Bronchus fibroblast of lung (primary cell): ENCODE measurements around the gene COX6B2. TPM values are rescaled to one million over a fixed set of nuclear protein-coding genes. Genes with fewer than 3 reads are reported as not detected.

Experiments used
- total RNA-seq: library from RNA; depleted of rRNA; stranded (reverse); fragments of >200 nt; gene quantifications from 2 replicates; pipeline ENCODE4 v1.2.3, GENCODE V29; 2015

The COX6B2 gene
- 0.30 TPM in 1 of 2 replicates, not detected in the other for total RNA-seq

GRCh38 chr19:55354698-55355212 is at the start of gene COX6B2:
TSS of gene COX6B2 (minus strand) at chr19:55354719. CDS start at chr19:55354521, 198 bp downstream.

GRCh38 chr19:55385724-55386492 is 31.4 kb upstream of the COX6B2 start, which contains the start of gene RPL28:
TSS of gene RPL28 (plus strand) at chr19:55385932. CDS start at chr19:55386358, 426 bp downstream.

DNA sequence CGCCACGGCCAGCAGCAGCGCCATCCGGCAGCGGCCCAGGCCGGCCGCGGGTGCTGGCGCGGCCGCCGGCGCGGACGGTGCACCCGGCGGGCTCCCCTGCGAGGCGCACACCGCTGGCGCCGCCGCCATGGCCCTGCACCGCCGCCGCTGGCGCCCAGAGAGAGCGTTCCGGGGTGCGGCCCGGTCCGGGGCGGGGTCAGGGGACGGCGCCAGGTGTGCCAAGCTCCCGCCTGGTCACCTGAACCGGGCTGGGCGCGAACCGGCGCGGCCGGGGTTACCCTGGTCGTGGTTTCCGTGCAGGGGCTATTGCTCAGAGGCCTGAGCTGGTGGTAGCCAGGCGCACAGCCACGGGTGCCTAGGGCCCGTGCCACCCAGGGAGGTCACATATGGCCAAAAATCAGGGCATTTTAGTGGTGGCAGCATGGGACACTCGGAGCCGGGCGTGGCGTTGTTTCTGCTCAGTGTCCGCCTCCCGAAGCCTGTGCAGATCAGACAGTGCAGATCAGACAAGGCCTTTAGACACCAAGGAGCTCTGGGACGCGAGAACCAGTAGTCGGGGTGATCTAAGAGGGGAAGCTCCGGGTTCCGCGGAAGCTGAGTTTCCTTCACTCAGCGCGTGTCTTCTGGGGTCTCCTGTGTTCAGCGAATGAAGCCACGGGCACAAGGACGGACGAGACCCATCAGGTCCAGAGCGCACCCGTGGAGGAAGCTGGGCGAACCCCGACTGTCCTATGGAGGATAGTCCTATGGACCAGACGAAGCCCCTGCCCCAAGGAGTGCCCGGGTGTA is 29.8 kb upstream of the COX6B2 start, which contains the start of gene TMEM238:
TMEM238 (minus strand) TSS at position 162 of the 789 bp plus-strand sequence; CDS start at position 129, 33 bp downstream.

GRCh38 chr19:55376241-55376933 is 21.9 kb upstream of the COX6B2 start, which contains the start of gene TMEM190:
TSS of gene TMEM190 (plus strand) at chr19:55376826. CDS start at chr19:55376854, 28 bp downstream.

GRCh38 chr19:55370305-55370988 is 15.9 kb upstream of the COX6B2 start, which contains the start of gene IL11:
TSS of gene IL11 (minus strand) at chr19:55370463. CDS start at chr19:55370310, 153 bp downstream.

DNA sequence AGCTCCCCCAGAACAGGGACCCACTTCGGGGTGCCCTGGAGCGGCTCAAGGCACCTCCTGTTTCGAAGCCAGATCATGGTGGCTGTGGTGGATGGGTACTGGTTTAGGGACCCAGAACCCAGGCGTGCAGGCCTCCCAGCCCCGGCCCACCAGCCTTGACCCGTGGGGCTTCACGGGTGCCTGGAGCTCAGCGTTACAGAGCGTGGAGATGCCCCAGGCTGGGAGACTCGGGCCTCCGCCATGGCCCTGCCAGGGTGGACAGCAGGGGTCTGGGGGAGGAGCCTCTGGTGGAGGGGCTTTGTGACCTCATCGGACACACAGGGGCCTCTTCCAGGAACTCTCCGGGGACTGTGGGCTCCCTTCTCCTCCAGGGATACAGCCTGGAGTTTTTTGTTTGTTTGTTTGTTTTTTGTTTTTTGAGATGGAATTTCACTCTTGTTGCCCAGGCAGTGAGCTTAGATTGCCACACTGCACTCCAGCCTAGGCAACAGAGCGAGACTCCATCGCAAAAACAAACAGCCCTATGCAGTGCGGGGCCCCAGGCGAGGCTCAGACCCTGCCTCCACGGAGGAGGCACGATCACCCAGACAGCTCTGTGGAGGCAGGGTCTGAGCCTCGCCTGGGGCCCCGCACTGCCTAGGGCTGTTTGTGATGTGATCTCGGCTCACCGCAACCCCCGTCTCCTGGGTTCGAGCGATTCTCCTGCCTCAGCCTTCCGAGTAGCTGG is 8.6 kb upstream of the COX6B2 start, which contains the start of gene GARIN5B:
GARIN5B (minus strand) TSS at position 271 of the 727 bp plus-strand sequence; CDS start at position 77, 194 bp downstream.

DNA sequence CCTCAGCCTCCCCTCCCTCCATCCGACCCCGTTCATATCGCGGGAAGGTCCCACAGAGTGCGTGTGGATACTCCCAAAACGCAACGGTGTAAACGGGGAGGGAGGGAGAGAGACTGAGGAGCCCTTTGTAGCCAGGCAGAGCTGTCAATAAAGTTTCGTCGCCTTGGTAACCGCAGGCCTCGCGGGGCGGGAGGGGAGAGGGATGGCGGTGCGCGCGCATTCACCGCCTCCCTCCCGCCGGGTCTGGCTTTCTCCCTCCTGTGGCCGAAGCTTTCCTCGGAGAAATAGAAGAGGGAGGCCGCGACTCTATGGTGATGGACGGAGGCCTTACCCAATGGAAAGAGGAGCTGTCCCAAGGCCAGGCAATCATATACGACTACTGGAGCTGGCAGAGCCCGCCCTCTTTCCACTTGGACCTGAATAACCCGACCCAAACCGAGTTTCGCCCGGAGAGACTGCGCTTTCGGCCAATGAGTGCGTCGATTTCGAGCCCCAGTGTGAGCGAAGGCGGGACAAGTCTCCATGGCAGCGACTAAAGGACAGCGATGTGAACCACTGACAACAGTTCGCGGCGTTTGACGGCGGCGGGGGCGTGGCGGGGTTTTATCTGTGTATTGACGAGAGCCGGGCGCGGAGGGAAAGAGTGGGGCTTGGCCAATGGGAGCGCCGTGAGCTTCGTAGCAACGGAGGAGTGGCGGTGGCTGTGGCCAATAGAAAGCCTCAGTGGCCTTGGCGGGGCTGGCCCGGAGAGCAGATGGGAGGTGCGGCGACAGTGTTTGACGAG is 15.2 kb downstream of the COX6B2 start, which contains the start of gene KMT5C:
KMT5C (plus strand) TSS at position 772 of the 784 bp plus-strand sequence. CDS start 2,061 bp downstream, outside the sequence.

DNA sequence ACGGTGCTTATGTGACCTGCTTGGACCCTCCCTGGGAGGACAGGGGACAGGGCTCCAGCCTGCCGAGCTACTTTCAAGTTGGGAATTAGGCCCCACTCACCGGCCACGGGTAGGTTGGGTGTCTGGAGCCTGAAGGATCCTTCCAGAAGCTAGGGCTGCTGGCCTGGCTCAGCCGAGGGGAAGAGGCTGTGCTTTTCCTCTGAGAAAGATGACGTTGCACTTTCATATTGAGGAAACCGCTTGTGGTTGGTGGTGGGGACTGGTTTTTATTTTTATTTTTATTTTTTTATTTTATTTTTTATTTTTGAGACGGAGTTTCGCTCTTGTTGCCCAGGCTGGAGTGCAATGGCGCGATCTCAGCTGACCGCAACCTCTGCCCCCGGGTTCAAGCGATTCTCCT is 29.3 kb downstream of the COX6B2 start, which contains the start of gene TMEM150B:
TMEM150B (minus strand) TSS at position 170 of the 400 bp plus-strand sequence. CDS start 4,305 bp downstream, outside the sequence.

Other genes starting within 250 kb of the COX6B2 start
- gene PPP1R12C, start 237.1 kb downstream of the COX6B2 start, total RNA-seq: 55.5 and 57.8 TPM in 2 replicates
- gene TNNT1, start 205.5 kb downstream of the COX6B2 start, total RNA-seq: 0.34 and 0.89 TPM in 2 replicates
- gene TNNI3, start 197.0 kb downstream of the COX6B2 start, total RNA-seq: not detected in 2 replicates
- 0.15 and 0.34 TPM in 2 replicates for gene DNAAF3, start 188.1 kb downstream of the COX6B2 start, total RNA-seq
- not detected in 2 replicates for gene SYT5, start 174.4 kb downstream of the COX6B2 start, total RNA-seq
- 0.74 and 1.0 TPM in 2 replicates for gene PTPRH, start 145.2 kb downstream of the COX6B2 start, total RNA-seq
- 0.84 and 1.2 TPM in 2 replicates for gene TMEM86B, start 126.0 kb downstream of the COX6B2 start, total RNA-seq
- gene PPP6R1, start 95.7 kb downstream of the COX6B2 start, total RNA-seq: 30.8 and 31.7 TPM in 2 replicates
- gene HSPBP1, start 74.6 kb downstream of the COX6B2 start, total RNA-seq: 51.3 and 58.7 TPM in 2 replicates
- gene BRSK1, start 70.7 kb downstream of the COX6B2 start, total RNA-seq: 4.9 and 5.8 TPM in 2 replicates
- not detected in 2 replicates for gene TMEM150B, start 29.4 kb downstream of the COX6B2 start, total RNA-seq
- gene KMT5C, start 14.8 kb downstream of the COX6B2 start, total RNA-seq: 5.5 and 7.4 TPM in 2 replicates
- not detected in 2 replicates for gene GARIN5B, start 8.5 kb upstream of the COX6B2 start, total RNA-seq
- gene IL11, start 15.7 kb upstream of the COX6B2 start, total RNA-seq: 2.4 and 10.4 TPM in 2 replicates
- not detected in 2 replicates for gene TMEM190, start 22.1 kb upstream of the COX6B2 start, total RNA-seq
- 0.17 and 1.8 TPM in 2 replicates for gene TMEM238, start 29.6 kb upstream of the COX6B2 start, total RNA-seq
- gene RPL28, start 31.2 kb upstream of the COX6B2 start, total RNA-seq: 462 and 817 TPM in 2 replicates
- 249 and 263 TPM in 2 replicates for gene UBE2S, start 53.1 kb upstream of the COX6B2 start, total RNA-seq
- not detected in 2 replicates for gene SHISA7, start 88.6 kb upstream of the COX6B2 start, total RNA-seq
- gene ISOC2, start 106.9 kb upstream of the COX6B2 start, total RNA-seq: 74.8 and 86.4 TPM in 2 replicates
- gene C19orf85, start 110.0 kb upstream of the COX6B2 start, total RNA-seq: not detected in 2 replicates
- 5.4 and 9.4 TPM in 2 replicates for gene ZNF628, start 121.9 kb upstream of the COX6B2 start, total RNA-seq
- 25.1 and 29.8 TPM in 2 replicates for gene NAT14, start 130.5 kb upstream of the COX6B2 start, total RNA-seq
- gene SSC5D, start 133.7 kb upstream of the COX6B2 start, total RNA-seq: 0.89 and 1.7 TPM in 2 replicates
- not detected in 2 replicates for gene SBK2, start 182.4 kb upstream of the COX6B2 start, total RNA-seq
- gene SBK3, start 190.8 kb upstream of the COX6B2 start, total RNA-seq: 0.15 TPM in 1 of 2 replicates, not detected in the other
- gene ZNF579, start 226.1 kb upstream of the COX6B2 start, total RNA-seq: 5.0 and 5.2 TPM in 2 replicates
- gene FIZ1, start 244.8 kb upstream of the COX6B2 start, total RNA-seq: 4.5 and 4.9 TPM in 2 replicates
- gene ZNF524, start 245.6 kb upstream of the COX6B2 start, total RNA-seq: 19.3 and 19.7 TPM in 2 replicates